RWPE1 (cell line): ENCODE results near the gene BLOC1S3.

Experiments
- CTCF ChIA-PET: fragments of 350-600 bp; sonication (Branson Sonifier 250); formaldehyde crosslinking; extraction: SDS; loops from one replicate; lab custom pipeline; 2021; lab: Yijun Ruan, JAX
- POLR2A ChIA-PET: fragments of 400-600 bp; formaldehyde crosslinking; extraction: SDS; loops from one replicate; lab custom pipeline; 2020; ENCODE audit warnings: antibody characterized with exemption; ENCODE audit not compliant: low non-redundant PET; lab: Yijun Ruan, JAX
- DNase-seq: peaks from one replicate; pipeline ENCODE4 v3.0.0; 2012; ENCODE audit warnings: low spot score
- H3K27ac ChIP-seq: fragments of 450-650 bp; 2 replicates; pipeline ENCODE4 v1.5.1; 2017
- CTCF ChIP-seq: fragments of 450-650 bp; conservative IDR thresholded peaks from 2 replicates; pipeline ENCODE4 v1.5.1; 2017; ENCODE audit warnings: low read depth, mild to moderate bottlenecking

BLOC1S3 gene

GRCh38 chr19:45179072-45179891, 698 bp downstream of the BLOC1S3 start:
- no peak for TF ChIP-seq CTCF
- ChIA-PET CTCF (interaction anchor here (0.6 kb wide), 1 partner anchor 10 kb away, joined by 4 read pairs; no protein-coding TSS in a partner anchor), POLR2A (interaction anchor here (1.0 kb wide), 1 partner anchor 87 kb away, joined by 4 read pairs; no protein-coding TSS in a partner anchor)
- DNase-seq = no peak
- H3K27ac ChIP-seq = peak overlapping the region; percentile 93

GRCh38 chr19:45179892-45180370, 1.3 kb downstream of the BLOC1S3 start:
- no peak for TF ChIP-seq CTCF
- CTCF ChIA-PET = no interaction called here
- POLR2A ChIA-PET = interaction anchor here (0.6 to 1.0 kb wide), 3 partner anchors 88 to 129 kb away, joined by 3 to 4 read pairs (median 3); no protein-coding TSS in a partner anchor
- peak overlapping the region; percentile 93 for H3K27ac ChIP-seq
- DNase-seq = no peak

GRCh38 chr19:45180936-45181335, 2.4 kb downstream of the BLOC1S3 start:
- H3K27ac ChIP-seq = peak overlapping the region; percentile 93
- TF ChIP-seq CTCF = no peak
- CTCF ChIA-PET = interaction anchor here (0.6 kb wide), 1 partner anchor 316 kb away, joined by 4 read pairs; no protein-coding TSS in a partner anchor
- POLR2A ChIA-PET = no interaction called here
- no peak for DNase-seq

- TF ChIP-seq CTCF = no peak
- ChIA-PET CTCF (interaction anchor here (0.5 kb wide), 1 partner anchor 8 kb away, joined by 3 read pairs; no protein-coding TSS in a partner anchor), POLR2A (no interaction called here)
- no peak for DNase-seq
- H3K27ac ChIP-seq = peak overlapping the region; percentile 1; the same call in 1 of the 2 replicates
These were observed 4.2 kb downstream of the BLOC1S3 start for GRCh38 chr19:45182758-45183157.

GRCh38 chr19:45184115-45184514, 5.5 kb downstream of the BLOC1S3 start:
- CTCF ChIA-PET = no interaction called here
- POLR2A ChIA-PET = no interaction called here
- H3K27ac ChIP-seq = no peak overlapping the region
- no peak for TF ChIP-seq CTCF
- no peak for DNase-seq

GRCh38 chr19:45186509-45187334, 8.1 kb downstream of the BLOC1S3 start:
- no peak for TF ChIP-seq CTCF
- CTCF ChIA-PET = interaction anchor here (0.6 to 1.0 kb wide), 2 partner anchors 19 to 33 kb away, joined by 3 to 5 read pairs; no protein-coding TSS in a partner anchor
- peak overlapping the region; percentile 4; the same call in 1 of the 2 replicates for H3K27ac ChIP-seq
- no peak for DNase-seq
- POLR2A ChIA-PET = no interaction called here
